Keratinocyte (primary cell): ENCODE data around the gene ANKRD60. TPM values are rescaled to one million over a fixed set of nuclear protein-coding genes. Genes with fewer than 3 reads are reported as not detected.

Source experiments
- DNase-seq: peaks from one replicate; pipeline ENCODE4 v3.0.0-alpha.2; 2011; ENCODE audit warnings: low read depth, missing footprints, low spot score
- FAIRE-seq: peaks from 2 replicates; lab custom pipeline; 2011; peaks lifted over from hg19 to GRCh38; lab: Jason Lieb, UNC
- H2AFZ ChIP-seq: 2 replicates; pipeline ENCODE4 v1.6.0; 2012; ENCODE audit warnings: low read length, control low read depth, inconsistent platforms; ENCODE audit not compliant: control insufficient read depth
- H3K27ac ChIP-seq: 2 replicates; pipeline ENCODE4 v1.5.1; 2011; ENCODE audit warnings: low read length; ENCODE audit not compliant: control insufficient read depth, insufficient read depth
- H3K27me3 ChIP-seq: 3 replicates; pipeline ENCODE4 v1.6.0; 2011; ENCODE audit warnings: low read length; ENCODE audit not compliant: control insufficient read depth, insufficient read depth; ENCODE audit errors: extremely low read depth
- H3K36me3 ChIP-seq, 2 experiments: 2 replicates in 1 of 2; 3 replicates in 1 of 2; pipeline ENCODE4 v1.5.1; 2011; ENCODE audit warnings: low read length in 2 of 2, mild to moderate bottlenecking in 1 of 2; ENCODE audit not compliant: control insufficient read depth in 2 of 2, insufficient read depth in 2 of 2; ENCODE audit errors: extremely low read depth in 1 of 2
- H3K4me1 ChIP-seq: 3 replicates; pipeline ENCODE4 v1.5.1; 2011; ENCODE audit warnings: low read length; ENCODE audit not compliant: control insufficient read depth, insufficient read depth; ENCODE audit errors: extremely low read depth
- H3K4me2 ChIP-seq: 3 replicates; pipeline ENCODE4 v1.6.0; 2011; ENCODE audit warnings: low read depth, low read length; ENCODE audit not compliant: control insufficient read depth, insufficient read depth; ENCODE audit errors: extremely low read depth
- H3K4me3 ChIP-seq, 3 experiments: fragments of 200-600 bp in 1 of 3; sonication (generic) in 1 of 3; 2 replicates in 2 of 3; 3 replicates in 1 of 3; pipeline ENCODE4 v1.5.1; 2011 to 2016; ENCODE audit warnings: low read length in 3 of 3, mild to moderate bottlenecking in 3 of 3, control low read depth in 2 of 3, inconsistent platforms in 1 of 3, low read depth in 1 of 3, mixed read lengths in 1 of 3, mixed run types in 1 of 3, moderate library complexity in 1 of 3; ENCODE audit not compliant: control insufficient read depth in 2 of 3, insufficient read depth in 2 of 3; ENCODE audit errors: extremely low read depth in 1 of 3
- H3K79me2 ChIP-seq: 2 replicates; pipeline ENCODE4 v1.6.0; 2012; ENCODE audit warnings: low read length; ENCODE audit not compliant: control insufficient read depth, insufficient read depth
- H3K9ac ChIP-seq: 3 replicates; pipeline ENCODE4 v1.6.0; 2011; ENCODE audit warnings: low read length; ENCODE audit not compliant: control insufficient read depth, insufficient read depth; ENCODE audit errors: extremely low read depth
- H3K9me1 ChIP-seq: 3 replicates; pipeline ENCODE4 v1.6.0; 2011; ENCODE audit warnings: low read length; ENCODE audit not compliant: control insufficient read depth, insufficient read depth; ENCODE audit errors: extremely low read depth
- H3K9me3 ChIP-seq: 2 replicates; pipeline ENCODE4 v1.5.1; 2012; ENCODE audit warnings: low read depth, low read length; ENCODE audit not compliant: control insufficient read depth
- H4K20me1 ChIP-seq: 3 replicates; pipeline ENCODE4 v1.6.0; 2011; ENCODE audit warnings: low read length; ENCODE audit not compliant: control insufficient read depth, insufficient read depth; ENCODE audit errors: extremely low read depth
- CTCF ChIP-seq, 3 experiments: IDR thresholded peaks in 1 of 3; conservative IDR thresholded peaks in 1 of 3; optimal IDR thresholded peaks in 1 of 3; 2 replicates in 2 of 3; 3 replicates in 1 of 3; pipeline versions ENCODE3 to v1.5.1; 2011; ENCODE audit warnings: low read length in 3 of 3, mild to moderate bottlenecking in 3 of 3, moderate library complexity in 2 of 3, control low read depth in 1 of 3, inconsistent platforms in 1 of 3; ENCODE audit not compliant: insufficient read depth in 2 of 3; ENCODE audit errors: extremely low read depth in 1 of 3
- EZH2 ChIP-seq: IDR thresholded peaks from one replicate; pipeline ENCODE4 v1.6.1; 2012; ENCODE audit warnings: inconsistent platforms, mild to moderate bottlenecking, low read length, moderate library complexity
- dilution Hi-C: fragments of 300-500 bp; cut with MboI; formaldehyde crosslinking; loops from one replicate; pipeline ENCODE4 v1.7.0; 2020; ENCODE audit warnings: low sequenced_read_pairs; ENCODE audit not compliant: extremely low pct_ligation_motif_present
- polyA plus RNA-seq, 5 experiments: library from polyadenylated mRNA; depleted of rRNA in 3 of 5; stranded (reverse) in 3 of 5; stranded (forward) in 1 of 5; unstranded in 1 of 5; fragments of >200 nt; gene quantifications; 1 replicate in 1 of 5; 2 replicates in 3 of 5; 3 replicates in 1 of 5; pipeline versions ENCODE4 v1.2.1 to v1.2.3, GENCODE V29; 2011 to 2012; ENCODE audit warnings: missing spikeins in 2 of 5, low read depth in 1 of 5, low replicate concordance in 1 of 5

ANKRD60 gene
- polyA plus RNA-seq, 1 donor (not counting 4 experiments of a cell fraction or from before 2014, with no cell fraction given) = not detected

GRCh38 chr20:58192065-58192464 lies 36.4 kb downstream of the ANKRD60 start:
- Histone ChIP-seq H3K4me3 (no peak overlapping the region), H3K79me2 (no peaks in the 10 kb centered on the region), H3K9me1 (no peaks in the 10 kb centered on the region), H3K4me2 (no peak overlapping the region), H3K27ac (no peak overlapping the region), H2AFZ (no peak overlapping the region), H4K20me1 (no peaks in the 10 kb centered on the region), H3K9ac (no peak overlapping the region), H3K4me1 (no peaks in the 10 kb centered on the region), H3K9me3 (no peaks in the 10 kb centered on the region), H3K36me3 (no peaks in the 10 kb centered on the region), H3K27me3 (peaks cover 25% of the 10 kb centered on the region)
- DNase-seq = no peak
- no peak for FAIRE-seq
- dilution Hi-C loops = loop anchor here (25.0 kb wide), 1 partner anchor 580 kb away; the partner anchor contains the start of gene ZBP1
- TF ChIP-seq CTCF (optimal IDR thresholded peaks at IDR 0.05 in 1 of 3, IDR thresholded peaks at IDR 0.05 in 1 of 3, conservative IDR thresholded peaks at IDR 0.05 in 1 of 3; ENCODE audit: extremely low read depth in 1 of 3, insufficient read depth in 2 of 3, low read length in 3 of 3) = no peak
- no peak for TF ChIP-seq EZH2

DNA sequence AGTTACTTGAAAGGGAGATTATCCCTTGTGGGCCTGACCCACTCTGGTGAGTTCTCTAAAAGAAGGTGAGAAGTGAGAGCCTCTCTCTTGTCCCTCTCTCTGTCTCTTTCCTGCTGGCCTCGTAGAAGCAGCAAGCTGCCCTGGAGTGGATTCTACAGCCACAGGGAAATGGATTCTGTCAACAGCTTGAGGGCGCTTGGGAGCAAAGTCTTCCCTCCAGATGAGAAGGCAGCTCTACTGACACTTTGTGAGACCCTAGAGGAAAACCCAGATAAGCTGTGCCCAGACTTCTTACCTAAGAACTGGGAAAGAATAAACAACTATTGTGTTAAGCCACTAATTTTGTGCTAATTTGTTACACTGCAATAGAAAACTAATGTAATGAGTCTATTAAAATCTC lies 39.9 kb downstream of the ANKRD60 start:
- FAIRE-seq (no peak), DNase-seq (no peak)
- no peaks in the 10 kb centered on the region for H4K20me1 ChIP-seq
- peaks cover 6% of the 10 kb centered on the region for H3K9me3 ChIP-seq
- no peaks in the 10 kb centered on the region for H3K4me1 ChIP-seq
- H3K36me3 ChIP-seq = no peaks in the 10 kb centered on the region
- H3K9me1 ChIP-seq = no peaks in the 10 kb centered on the region
- no peak overlapping the region for H3K27ac ChIP-seq
- TF ChIP-seq CTCF (optimal IDR thresholded peaks at IDR 0.05 in 1 of 3, IDR thresholded peaks at IDR 0.05 in 1 of 3, conservative IDR thresholded peaks at IDR 0.05 in 1 of 3; ENCODE audit: extremely low read depth in 1 of 3, insufficient read depth in 2 of 3, low read length in 3 of 3) (no peak), EZH2 (no peak)
- H3K4me2 ChIP-seq = no peak overlapping the region
- dilution Hi-C loops = loop anchor here (25.0 kb wide), 1 partner anchor 576 kb away; the partner anchor contains the start of gene ZBP1
- H3K9ac ChIP-seq = no peak overlapping the region
- H3K4me3 ChIP-seq = no peak overlapping the region
- H3K27me3 ChIP-seq = peaks cover 28% of the 10 kb centered on the region
- no peaks in the 10 kb centered on the region for H3K79me2 ChIP-seq
- H2AFZ ChIP-seq = no peak overlapping the region
